Central memory CD8-positive, alpha-beta T cell (primary cell): ENCODE results near the gene NEUROD6.

Experiments used
- ATAC-seq: fragments of 150-1000 bp; cut with Tn5 transposase; replicated peaks from 2 replicates; pipeline ENCODE4 v1.10.0; 2022; ENCODE audit warnings: mild to moderate bottlenecking, moderate FRiP score, moderate number of reproducible peaks; ENCODE audit not compliant: poor library complexity, severe bottlenecking; ENCODE audit errors: extremely low read depth
- DNase-seq, 2 donors: peaks; one replicate each; pipeline ENCODE4 v3.0.0; 2021; ENCODE audit warnings: low spot score in 2 of 2
- H3K27ac Mint-ChIP-seq: one replicate; pipeline ENCODE4 v1.8.0; 2022; ENCODE audit warnings: low read depth, mild to moderate bottlenecking, moderate library complexity, mixed read lengths
- H3K27me3 Mint-ChIP-seq: one replicate; pipeline ENCODE4 v1.8.0; 2022; ENCODE audit warnings: mixed read lengths
- H3K36me3 Mint-ChIP-seq: one replicate; pipeline ENCODE4 v1.8.0; 2022; ENCODE audit warnings: mild to moderate bottlenecking, moderate library complexity, mixed read lengths; ENCODE audit not compliant: insufficient read depth
- H3K4me1 Mint-ChIP-seq: one replicate; pipeline ENCODE4 v1.8.0; 2022; ENCODE audit warnings: mixed read lengths
- H3K4me3 Mint-ChIP-seq: one replicate; pipeline ENCODE4 v1.8.0; 2022; ENCODE audit warnings: mild to moderate bottlenecking, moderate library complexity, mixed read lengths
- H3K9me3 Mint-ChIP-seq: one replicate; pipeline ENCODE4 v1.8.0; 2022; ENCODE audit warnings: mixed read lengths

Gene NEUROD6

DNA sequence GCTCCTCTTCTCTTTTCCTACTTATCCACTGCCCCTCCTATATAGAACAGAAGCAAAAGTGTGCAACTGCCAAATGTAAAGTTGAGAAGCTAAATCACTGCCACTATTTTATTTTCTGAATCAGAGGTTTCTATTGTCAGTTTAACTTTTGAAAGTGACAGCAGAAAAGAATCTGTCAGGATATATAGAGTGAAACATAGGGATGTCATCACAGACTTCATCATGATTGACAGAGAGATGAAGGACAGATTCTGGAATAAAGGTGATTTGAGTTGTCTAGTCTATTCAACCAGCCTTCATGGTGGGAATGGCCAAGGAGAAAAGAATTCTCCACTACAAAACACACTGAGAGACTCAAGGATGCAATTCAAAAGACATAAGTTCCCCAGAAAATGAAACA is 19.9 kb downstream of the NEUROD6 start:
- ATAC-seq (no peak), DNase-seq (no peak)
- H3K27ac Mint-ChIP-seq, result no peak overlapping the region
- H3K4me3 Mint-ChIP-seq, result no peak overlapping the region
- H3K4me1 Mint-ChIP-seq, result no peaks in the 10 kb centered on the region
- no peaks in the 10 kb centered on the region for H3K36me3 Mint-ChIP-seq
- peaks cover 20% of the 10 kb centered on the region for H3K9me3 Mint-ChIP-seq
- H3K27me3 Mint-ChIP-seq, result no peaks in the 10 kb centered on the region

DNA sequence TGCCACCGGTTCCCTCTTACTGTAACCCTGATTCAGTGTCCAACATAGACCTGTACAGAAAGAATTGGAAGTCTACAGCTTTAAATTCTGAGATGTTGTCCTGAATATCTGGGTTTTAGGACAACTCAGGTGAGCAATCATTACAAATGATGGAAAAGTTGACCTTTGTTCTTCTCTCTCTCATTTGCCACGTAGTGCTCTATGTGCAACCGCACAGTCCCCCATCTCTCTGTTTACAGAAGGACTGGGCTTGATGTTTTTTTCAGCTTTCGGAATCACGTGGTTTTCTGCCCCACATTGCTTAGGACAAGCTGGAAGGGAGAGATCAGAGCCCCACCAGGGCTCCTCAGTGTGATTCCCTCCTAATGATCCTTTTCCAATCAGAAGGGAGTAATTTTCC is 22.2 kb downstream of the NEUROD6 start:
- Mint-ChIP-seq H3K9me3 (peaks cover 14% of the 10 kb centered on the region), H3K36me3 (peaks cover 2% of the 10 kb centered on the region), H3K4me3 (no peak overlapping the region), H3K4me1 (no peaks in the 10 kb centered on the region), H3K27ac (no peak overlapping the region), H3K27me3 (no peaks in the 10 kb centered on the region)
- DNase-seq, result no peak
- ATAC-seq, result no peak

DNA sequence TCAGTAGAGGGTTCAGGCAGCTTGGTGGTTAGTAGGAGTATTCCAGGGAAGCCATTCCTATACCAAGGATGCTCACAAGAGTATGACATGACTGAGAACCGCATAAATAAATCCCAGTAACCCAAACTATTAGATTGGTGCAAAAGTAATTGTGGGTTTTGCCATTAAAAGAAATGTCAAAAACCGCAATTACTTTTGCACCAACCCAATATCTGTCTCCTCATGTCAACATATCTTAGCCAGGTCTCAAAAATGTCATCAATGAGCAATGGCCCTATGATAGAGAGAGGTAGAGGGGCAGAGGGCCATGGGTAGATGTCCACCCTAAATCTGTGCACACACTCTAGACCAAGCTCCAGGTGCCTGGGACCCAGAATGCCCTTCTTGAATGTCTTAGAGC is 23.6 kb downstream of the NEUROD6 start:
- H3K4me3 Mint-ChIP-seq, result no peak overlapping the region
- no peaks in the 10 kb centered on the region for H3K9me3 Mint-ChIP-seq
- ATAC-seq (no peak), DNase-seq (no peak)
- H3K27me3 Mint-ChIP-seq, result no peaks in the 10 kb centered on the region
- H3K4me1 Mint-ChIP-seq, result no peaks in the 10 kb centered on the region
- H3K36me3 Mint-ChIP-seq, result peaks cover 2% of the 10 kb centered on the region
- no peak overlapping the region for H3K27ac Mint-ChIP-seq

DNA sequence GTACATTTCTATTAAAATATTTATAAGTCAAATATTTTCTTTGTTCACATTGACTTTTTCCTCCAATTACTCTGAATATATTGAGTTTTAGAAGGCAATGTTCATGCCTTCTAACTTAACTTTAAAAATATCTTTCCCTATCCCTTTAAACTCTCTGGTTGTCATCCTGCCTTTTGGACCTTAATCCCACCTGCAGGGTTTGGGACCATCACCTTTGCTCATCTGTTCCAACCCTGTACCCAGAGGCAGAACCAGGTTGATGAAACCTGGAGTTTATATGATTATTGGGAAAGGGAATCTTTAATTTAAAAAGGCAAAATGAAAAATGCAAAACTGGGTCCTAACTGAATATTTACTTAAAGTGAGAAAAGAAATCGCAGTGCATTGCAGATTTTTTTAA is 24.8 kb downstream of the NEUROD6 start:
- DNase-seq, result no peak
- H3K9me3 Mint-ChIP-seq, result no peaks in the 10 kb centered on the region

DNA sequence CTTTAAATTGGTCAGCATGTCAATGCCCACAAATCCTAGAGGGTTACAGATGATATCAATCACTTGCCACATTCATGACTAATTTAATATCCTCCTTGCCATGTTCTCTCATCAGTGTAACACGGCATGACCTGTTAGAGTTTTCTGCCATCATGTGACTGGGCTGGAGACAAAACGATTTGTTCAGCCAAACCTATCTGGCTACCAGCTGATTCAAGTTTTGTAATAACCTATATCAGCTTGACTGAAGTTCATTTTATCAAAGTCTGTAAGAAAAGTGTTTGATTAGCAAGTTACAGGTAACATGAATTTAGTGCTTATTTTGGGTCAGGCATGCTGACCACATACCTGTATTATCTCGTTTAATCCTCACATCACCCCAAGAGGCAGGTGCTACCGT is 25.7 kb downstream of the NEUROD6 start:
- Mint-ChIP-seq H3K9me3 (no peaks in the 10 kb centered on the region), H3K4me1 (no peaks in the 10 kb centered on the region), H3K27me3 (no peaks in the 10 kb centered on the region), H3K4me3 (no peak overlapping the region), H3K27ac (no peak overlapping the region), H3K36me3 (peaks cover 2% of the 10 kb centered on the region)
- DNase-seq (no peak), ATAC-seq (no peak)

More for the DNA sequence above, 24.8 kb downstream of the NEUROD6 start:
- no peak overlapping the region for H3K27ac Mint-ChIP-seq
- no peak for ATAC-seq
- H3K4me1 Mint-ChIP-seq, result no peaks in the 10 kb centered on the region
- H3K27me3 Mint-ChIP-seq, result no peaks in the 10 kb centered on the region
- H3K36me3 Mint-ChIP-seq, result peaks cover 2% of the 10 kb centered on the region
- no peak overlapping the region for H3K4me3 Mint-ChIP-seq

DNA sequence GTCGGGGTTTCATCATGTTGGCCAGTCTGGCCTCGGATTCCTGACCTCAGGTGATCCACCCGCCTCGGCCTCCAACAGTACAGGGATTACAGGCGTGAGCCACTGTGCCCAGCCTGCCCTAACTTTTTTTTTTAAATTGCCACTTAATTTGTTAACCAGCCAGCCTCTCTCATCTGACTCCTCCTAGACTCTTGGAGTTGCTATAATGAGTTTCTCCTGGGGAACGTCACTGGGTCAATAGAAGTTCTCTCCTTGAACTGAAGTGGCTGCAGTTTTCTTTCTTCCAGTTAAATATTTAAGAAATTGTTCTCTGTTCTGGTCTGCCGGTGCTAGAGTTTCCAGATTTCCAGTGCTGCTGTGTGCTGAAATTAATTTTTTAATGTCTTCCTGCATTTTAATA is 27.6 kb downstream of the NEUROD6 start:
- no peaks in the 10 kb centered on the region for H3K9me3 Mint-ChIP-seq
- no peaks in the 10 kb centered on the region for H3K27me3 Mint-ChIP-seq
- H3K27ac Mint-ChIP-seq, result no peak overlapping the region
- ATAC-seq (no peak), DNase-seq (no peak)
- peaks cover 2% of the 10 kb centered on the region for H3K36me3 Mint-ChIP-seq
- H3K4me3 Mint-ChIP-seq, result no peak overlapping the region
- H3K4me1 Mint-ChIP-seq, result no peaks in the 10 kb centered on the region

- H3K9me3 Mint-ChIP-seq, result peaks cover 4% of the 10 kb centered on the region
- H3K4me1 Mint-ChIP-seq, result no peaks in the 10 kb centered on the region
- no peaks in the 10 kb centered on the region for H3K27me3 Mint-ChIP-seq
- H3K4me3 Mint-ChIP-seq, result no peak overlapping the region
- ATAC-seq (no peak), DNase-seq (no peak)
- peaks cover 2% of the 10 kb centered on the region for H3K36me3 Mint-ChIP-seq
- H3K27ac Mint-ChIP-seq, result no peak overlapping the region
Measured at GRCh38 chr7:31311552-31311951, 29.0 kb downstream of the NEUROD6 start.

DNA sequence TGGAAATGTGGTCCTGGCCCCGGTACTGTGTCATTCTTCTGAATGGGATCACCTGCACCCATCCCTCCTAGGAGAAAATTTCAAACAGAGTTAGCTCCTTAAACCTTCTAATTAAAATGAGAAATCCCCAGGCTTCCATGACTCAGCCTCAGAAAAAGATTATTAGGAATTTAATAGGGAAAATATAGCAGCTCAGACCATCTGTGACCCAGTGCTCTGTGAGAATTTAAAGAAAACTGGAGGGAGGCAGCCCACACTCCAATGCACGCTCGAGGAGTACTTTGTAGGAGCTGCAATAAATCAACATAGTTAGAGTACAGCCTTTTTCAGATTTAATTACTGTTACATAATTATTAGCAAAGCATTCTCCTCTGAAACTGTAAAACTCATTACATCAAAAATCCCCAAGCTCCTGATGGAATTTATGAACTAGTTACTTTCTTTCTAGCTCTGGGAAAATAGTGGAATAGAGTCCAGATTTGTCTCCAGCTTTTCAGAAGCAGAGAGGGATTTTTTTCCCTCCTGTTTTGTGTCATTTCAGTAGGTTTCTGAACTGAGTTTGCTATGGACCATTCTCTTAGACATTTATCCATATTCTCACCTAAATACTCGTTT is 30.1 kb downstream of the NEUROD6 start:
- H3K4me1 Mint-ChIP-seq, result no peaks in the 10 kb centered on the region
- peaks cover 12% of the 10 kb centered on the region for H3K9me3 Mint-ChIP-seq
- ATAC-seq (no peak), DNase-seq (no peak)
- H3K36me3 Mint-ChIP-seq, result peaks cover 2% of the 10 kb centered on the region
- no peak overlapping the region for H3K4me3 Mint-ChIP-seq
- no peaks in the 10 kb centered on the region for H3K27me3 Mint-ChIP-seq
- no peak overlapping the region for H3K27ac Mint-ChIP-seq

- no peak for DNase-seq
- H3K9me3 Mint-ChIP-seq, result peaks cover 12% of the 10 kb centered on the region
- no peaks in the 10 kb centered on the region for H3K27me3 Mint-ChIP-seq
- no peaks in the 10 kb centered on the region for H3K36me3 Mint-ChIP-seq
- ATAC-seq, result no peak
- H3K27ac Mint-ChIP-seq, result no peak overlapping the region
- no peak overlapping the region for H3K4me3 Mint-ChIP-seq
- no peaks in the 10 kb centered on the region for H3K4me1 Mint-ChIP-seq
Measured at GRCh38 chr7:31309407-31309806, 31.1 kb downstream of the NEUROD6 start.

- Mint-ChIP-seq H3K27ac (no peak overlapping the region), H3K27me3 (no peaks in the 10 kb centered on the region), H3K36me3 (no peaks in the 10 kb centered on the region), H3K4me1 (no peaks in the 10 kb centered on the region), H3K9me3 (peaks cover 12% of the 10 kb centered on the region), H3K4me3 (no peak overlapping the region)
- DNase-seq (no peak), ATAC-seq (no peak)
Measured at GRCh38 chr7:31308652-31309051, 31.9 kb downstream of the NEUROD6 start.

- H3K9me3 Mint-ChIP-seq, result peaks cover 12% of the 10 kb centered on the region
Measured at GRCh38 chr7:31307972-31308371, 32.6 kb downstream of the NEUROD6 start.

GRCh38 chr7:31305260-31305659 is 35.3 kb downstream of the NEUROD6 start:
- H3K9me3 Mint-ChIP-seq, result peaks cover 12% of the 10 kb centered on the region
- H3K36me3 Mint-ChIP-seq, result peaks cover 2% of the 10 kb centered on the region
- ATAC-seq, result no peak
- H3K27me3 Mint-ChIP-seq, result no peaks in the 10 kb centered on the region
- H3K27ac Mint-ChIP-seq, result no peak overlapping the region
- no peaks in the 10 kb centered on the region for H3K4me1 Mint-ChIP-seq
- no peak for DNase-seq
- H3K4me3 Mint-ChIP-seq, result no peak overlapping the region

More at GRCh38 chr7:31307972-31308371, 32.6 kb downstream of the NEUROD6 start:
- ATAC-seq (no peak), DNase-seq (no peak)
- no peaks in the 10 kb centered on the region for H3K4me1 Mint-ChIP-seq
- H3K36me3 Mint-ChIP-seq, result no peaks in the 10 kb centered on the region
- H3K27ac Mint-ChIP-seq, result no peak overlapping the region
- H3K4me3 Mint-ChIP-seq, result no peak overlapping the region
- H3K27me3 Mint-ChIP-seq, result no peaks in the 10 kb centered on the region

- DNase-seq (no peak), ATAC-seq (no peak)
- Mint-ChIP-seq H3K36me3 (peaks cover 2% of the 10 kb centered on the region), H3K9me3 (peaks cover 12% of the 10 kb centered on the region), H3K4me3 (no peak overlapping the region), H3K27ac (no peak overlapping the region), H3K4me1 (no peaks in the 10 kb centered on the region), H3K27me3 (no peaks in the 10 kb centered on the region)
Measured at GRCh38 chr7:31304446-31304845, 36.1 kb downstream of the NEUROD6 start.

- H3K27ac Mint-ChIP-seq, result no peak overlapping the region
- no peaks in the 10 kb centered on the region for H3K4me1 Mint-ChIP-seq
- DNase-seq (no peak), ATAC-seq (no peak)
- H3K9me3 Mint-ChIP-seq, result peaks cover 12% of the 10 kb centered on the region
- no peaks in the 10 kb centered on the region for H3K27me3 Mint-ChIP-seq
- peaks cover 2% of the 10 kb centered on the region for H3K36me3 Mint-ChIP-seq
- no peak overlapping the region for H3K4me3 Mint-ChIP-seq
Measured at GRCh38 chr7:31302356-31302755, 38.2 kb downstream of the NEUROD6 start.
